GM10248 (cell line): ENCODE data around the gene STT3A.
A peak's percentile ranks its signal among the peaks of the same experiment; 100 is the strongest.

Experiments
- CTCF ChIA-PET: fragments of 300-600 bp; sonication (Branson Sonifier 250); formaldehyde crosslinking; extraction: SDS; loops from one replicate; lab custom pipeline; 2021; ENCODE audit warnings: antibody characterized with exemption; lab: Yijun Ruan, JAX
- POLR2A ChIA-PET: fragments of 350-650 bp; sonication (Branson Sonifier 250); formaldehyde crosslinking; extraction: SDS; loops from one replicate; lab custom pipeline; 2020; ENCODE audit warnings: antibody characterized with exemption; lab: Yijun Ruan, JAX
- DNase-seq: peaks from one replicate; pipeline ENCODE4 v3.0.0; 2012; ENCODE audit errors: extremely low spot score
- CTCF ChIP-seq: IDR thresholded peaks from 2 replicates; pipeline ENCODE4 v1.5.1; 2012; ENCODE audit warnings: mild to moderate bottlenecking, low read depth; ENCODE audit errors: extremely low read depth, missing control alignments, control extremely low read depth

The STT3A gene

GRCh38 chr11:125583496-125583895, 9.2 kb upstream of the STT3A start:
- POLR2A ChIA-PET = interaction anchor here (0.6 to 1.3 kb wide), 2 partner anchors 9 to 67 kb away, joined by 3 to 9 read pairs; partner anchors contain the start of gene STT3A
- CTCF ChIA-PET = interaction anchor here (1.6 to 2.0 kb wide), 2 partner anchors 9 to 15 kb away, joined by 5 to 10 read pairs; partner anchors contain the start of gene EI24
- no peak for DNase-seq
- TF ChIP-seq CTCF = no peak

DNA sequence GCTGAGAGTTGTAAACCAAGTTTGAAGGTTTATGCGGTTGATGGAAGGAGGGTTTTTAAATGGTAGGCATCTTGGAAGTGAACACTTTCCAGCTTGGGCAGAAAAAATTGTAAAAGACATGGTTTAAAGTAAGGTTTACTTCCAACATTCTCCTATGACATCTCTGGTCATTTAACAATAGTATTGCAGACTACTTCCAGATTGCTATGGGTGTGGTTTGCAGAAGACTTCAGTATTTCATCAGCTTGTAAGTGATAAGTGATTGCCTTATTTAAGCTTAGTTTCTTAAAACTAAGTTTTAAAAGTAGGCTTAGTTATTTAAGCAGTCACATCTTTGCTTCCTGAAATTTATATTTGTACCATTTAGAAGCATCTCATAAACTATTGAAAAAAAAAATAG, 7.2 kb upstream of the STT3A start:
- POLR2A ChIA-PET = interaction anchor here (0.7 kb wide), 1 partner anchor 1144 kb away, joined by 3 read pairs; no protein-coding TSS in a partner anchor
- CTCF ChIA-PET = no interaction called here
- no peak for DNase-seq
- TF ChIP-seq CTCF = no peak

- ChIA-PET POLR2A (no interaction called here), CTCF (interaction anchor here (1.0 to 1.4 kb wide), 3 partner anchors 12 to 289 kb away, joined by 3 read pairs; no protein-coding TSS in a partner anchor)
- no peak for DNase-seq
- no peak for TF ChIP-seq CTCF
Observed at GRCh38 chr11:125586623-125587022, 6.0 kb upstream of the STT3A start.

- no peak for TF ChIP-seq CTCF
- ChIA-PET CTCF (interaction anchor here (1.1 kb wide), 1 partner anchor 18 kb away, joined by 4 read pairs; the partner anchor contains the start of gene EI24), POLR2A (no interaction called here)
- DNase-seq = no peak
Observed at GRCh38 chr11:125587480-125587879, 5.2 kb upstream of the STT3A start.

DNA sequence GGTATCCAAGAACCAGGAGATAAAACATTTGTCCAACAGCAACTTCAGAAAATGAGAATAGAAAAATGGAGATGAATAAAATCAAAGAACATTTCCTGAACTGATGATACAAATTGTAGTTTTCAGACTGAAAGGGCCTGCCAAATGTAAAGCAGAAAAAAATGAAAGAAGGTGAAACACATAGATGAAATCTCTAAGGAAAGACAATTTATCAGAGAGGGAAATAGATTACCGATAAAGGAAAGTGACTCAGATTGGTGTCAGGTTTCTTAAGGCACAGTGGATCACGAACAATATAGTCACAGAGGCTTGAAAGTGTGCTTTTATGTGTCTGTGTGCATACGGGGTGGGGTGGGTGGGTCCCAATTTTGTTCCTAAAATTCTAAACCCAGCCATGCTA, 4.1 kb upstream of the STT3A start:
- POLR2A ChIA-PET = no interaction called here
- no peak for DNase-seq
- no peak for TF ChIP-seq CTCF
- CTCF ChIA-PET = interaction anchor here (1.1 kb wide), 1 partner anchor 19 kb away, joined by 4 read pairs; the partner anchor contains the start of gene EI24

- DNase-seq = peak; percentile 41
- no peak for TF ChIP-seq CTCF
- POLR2A ChIA-PET = interaction anchor here (0.6 to 1.5 kb wide), 6 partner anchors 9 to 534 kb away, joined by 3 to 5 read pairs (median 3); partner anchors contain the start of gene EI24
- CTCF ChIA-PET = interaction anchor here (0.7 to 2.2 kb wide), 5 partner anchors 9 to 75 kb away, joined by 3 to 15 read pairs (median 4); partner anchors contain the start of genes CHEK1 and EI24
Observed at GRCh38 chr11:125591649-125592304, 875 bp upstream of the STT3A start.
